Pulmonary artery endothelial cell (primary cell): Measurements from ENCODE around the gene ESR1. TPM values are rescaled to one million over a fixed set of nuclear protein-coding genes. Genes with fewer than 3 reads are reported as not detected.

Source experiments
- DNase-seq: peaks from one replicate; pipeline ENCODE4 v3.0.0-alpha.2; 2011; ENCODE audit warnings: low read depth, low spot score
- total RNA-seq: library from RNA; depleted of rRNA; stranded (reverse); fragments of >200 nt; gene quantifications from 2 replicates; pipeline ENCODE4 v1.2.3, GENCODE V29; 2014

The ESR1 gene
- total RNA-seq, 1 donor from 2014 or later, result 0.13 TPM

GRCh38 chr6:152170313-152170701 lies 362.8 kb downstream of the ESR1 start:
- DNase-seq, result no peak

- DNase-seq, result no peak
Observed at GRCh38 chr6:152170702-152171667, 363.5 kb downstream of the ESR1 start.

DNA sequence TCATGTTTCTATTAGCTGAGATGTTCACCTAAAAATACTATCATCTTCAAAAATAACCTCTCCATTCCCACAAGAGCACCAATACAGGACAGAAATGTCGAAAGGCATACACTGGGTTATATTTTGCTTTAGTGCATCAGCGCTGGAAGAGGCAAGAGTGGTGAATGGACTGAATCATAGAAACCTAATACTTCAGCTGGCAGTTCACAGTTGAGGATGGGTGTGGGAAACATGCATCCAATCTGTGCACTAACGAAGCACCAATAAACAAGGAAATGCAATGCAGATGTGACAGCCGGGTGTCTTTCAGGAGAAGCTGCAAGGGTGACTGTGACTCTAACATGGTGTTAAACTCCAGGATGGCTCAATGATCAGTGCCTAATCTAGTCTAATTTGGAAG lies 365.8 kb downstream of the ESR1 start:
- no peak for DNase-seq

GRCh38 chr6:152173957-152174356 lies 366.5 kb downstream of the ESR1 start:
- no peak for DNase-seq

DNA sequence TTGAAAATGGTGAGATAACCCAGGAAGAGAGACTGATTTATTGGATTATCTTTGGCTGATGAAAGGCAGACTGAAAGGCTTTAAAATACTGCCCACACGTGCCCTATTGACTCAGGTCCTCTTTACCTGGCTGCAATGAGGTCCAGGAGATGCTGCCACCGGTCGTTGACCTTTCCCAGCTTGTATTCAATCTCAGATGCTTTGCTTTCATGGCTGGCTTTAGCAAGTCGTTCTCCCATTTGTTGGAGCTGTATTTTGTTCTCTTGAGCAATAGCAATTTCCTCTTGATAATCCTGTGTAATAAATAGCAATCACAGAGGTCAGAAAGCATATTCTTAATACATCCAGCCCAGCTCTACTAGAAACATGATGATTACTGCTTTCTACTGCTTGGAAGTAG lies 368.8 kb downstream of the ESR1 start:
- no peak for DNase-seq
